GM21367 (cell line): ENCODE results near the gene GRM8.

Source experiments
- ATAC-seq: cut with Tn5 transposase; IDR thresholded peaks from one replicate; pipeline ENCODE4 v1.9.1; 2021; ENCODE audit not compliant: unreplicated experiment

GRM8 gene

DNA sequence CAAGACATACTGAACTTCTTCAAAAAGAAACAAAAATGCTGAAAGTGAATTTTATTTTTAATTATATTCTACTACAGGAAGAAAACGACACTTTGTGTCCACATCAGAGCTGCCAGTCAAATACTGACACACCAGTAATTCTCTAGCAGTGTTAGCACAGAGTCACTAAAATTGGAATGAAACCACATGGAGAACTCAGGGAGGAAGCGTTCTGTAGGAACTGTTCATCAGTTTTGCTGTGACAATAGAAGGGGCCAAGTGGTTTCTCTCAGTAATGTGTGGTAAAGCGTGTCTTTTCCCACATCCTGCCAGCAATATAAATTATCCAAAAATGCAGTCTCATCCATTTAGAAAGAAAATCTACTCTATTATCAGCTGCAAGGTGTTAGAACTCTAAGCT, 683.3 kb downstream of the GRM8 start:
- peak; percentile 76 for ATAC-seq

DNA sequence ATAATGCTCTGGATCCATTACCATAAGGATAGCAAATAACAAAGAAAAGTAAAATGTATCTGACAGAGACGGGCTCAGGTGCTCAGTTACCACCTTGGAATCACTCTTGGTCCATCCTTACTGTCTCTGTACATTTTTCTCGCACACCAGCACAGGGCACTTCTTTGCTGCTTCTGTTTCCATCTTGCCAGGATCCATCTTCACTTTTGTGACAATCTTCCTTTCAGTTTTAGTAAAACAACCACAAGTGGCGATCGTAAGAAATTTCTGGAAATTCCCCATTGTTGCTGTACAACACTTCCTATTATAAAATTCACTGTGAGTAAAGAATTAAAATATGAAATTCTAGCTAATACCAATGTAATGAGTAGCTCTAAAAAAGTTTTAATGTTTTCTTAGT, 695.5 kb downstream of the GRM8 start:
- no peak for ATAC-seq

DNA sequence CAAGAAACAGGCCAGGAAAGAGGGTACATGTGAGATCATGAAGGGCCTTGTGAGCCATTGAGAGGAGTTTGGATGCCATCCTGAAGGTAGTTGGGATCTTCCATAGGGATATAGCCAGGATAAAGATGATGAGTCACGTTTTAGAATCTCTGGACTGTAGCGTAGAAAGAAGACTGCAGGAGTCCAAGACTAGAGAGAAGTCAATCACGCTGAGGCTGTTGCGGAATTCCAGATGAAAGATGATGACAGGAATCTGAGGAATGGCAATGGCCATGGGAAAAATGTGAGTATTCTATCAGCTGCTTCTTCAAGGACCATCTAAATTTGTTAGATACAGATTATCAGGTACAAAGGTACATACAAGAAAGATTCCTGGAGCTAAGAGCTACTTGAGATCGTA, 711.3 kb downstream of the GRM8 start:
- no peak for ATAC-seq

DNA sequence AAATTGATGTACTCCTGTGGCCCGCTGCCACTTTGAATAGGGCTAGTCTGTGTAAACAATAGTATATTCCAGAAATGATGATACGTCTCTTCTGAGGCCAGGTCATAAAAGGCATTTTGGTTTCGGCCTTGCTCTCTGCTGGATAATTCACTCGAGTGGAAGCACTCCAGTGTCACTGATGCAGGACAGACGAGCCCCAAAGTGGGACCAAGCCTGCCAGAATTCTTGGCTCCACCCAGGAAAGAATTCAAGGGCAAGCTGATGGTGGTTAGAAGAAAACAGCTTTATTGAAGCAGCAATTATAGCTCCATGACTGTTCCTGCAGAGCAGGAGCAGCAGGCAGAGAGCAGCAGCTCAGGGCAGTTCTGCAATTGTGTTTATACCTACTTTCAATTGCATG, 717.6 kb downstream of the GRM8 start:
- ATAC-seq: no peak

DNA sequence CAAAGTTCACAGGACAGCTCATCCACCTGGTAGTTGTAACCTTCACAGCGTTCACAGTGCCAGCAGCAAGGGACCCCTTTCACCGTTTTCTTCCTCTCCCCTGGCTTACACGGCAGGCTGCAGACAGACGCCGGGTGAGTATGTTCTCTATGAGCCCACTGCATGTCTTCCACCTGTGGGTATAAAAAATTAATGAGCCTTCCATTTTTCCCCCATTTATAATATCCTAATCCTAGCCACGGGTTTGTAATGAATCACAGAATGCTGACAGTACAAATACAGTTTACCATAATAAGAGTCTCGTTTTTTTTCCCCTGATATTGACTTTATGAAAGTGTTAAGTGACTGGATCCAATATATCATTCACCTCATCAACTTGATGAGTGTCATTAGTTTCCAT, 719.0 kb downstream of the GRM8 start:
- no peak for ATAC-seq

DNA sequence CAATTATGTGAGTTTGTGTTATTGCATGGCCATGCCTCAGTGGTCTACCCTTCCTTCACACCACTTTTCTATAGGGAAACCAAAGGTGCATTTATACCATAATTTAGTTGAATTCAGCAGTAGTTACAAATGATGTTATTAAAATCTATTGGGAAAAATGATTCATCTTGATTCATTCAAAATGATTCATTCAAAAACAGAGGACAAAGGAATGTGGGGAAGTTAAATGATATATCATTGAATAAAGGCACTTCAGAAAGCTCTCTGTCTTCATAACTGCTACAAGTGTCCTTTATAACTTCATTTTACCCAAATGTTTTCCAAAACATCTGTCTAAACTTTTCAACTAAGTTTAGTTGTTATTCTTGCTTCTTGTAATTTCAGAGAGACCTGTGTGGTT, 722.9 kb downstream of the GRM8 start:
- no peak for ATAC-seq

DNA sequence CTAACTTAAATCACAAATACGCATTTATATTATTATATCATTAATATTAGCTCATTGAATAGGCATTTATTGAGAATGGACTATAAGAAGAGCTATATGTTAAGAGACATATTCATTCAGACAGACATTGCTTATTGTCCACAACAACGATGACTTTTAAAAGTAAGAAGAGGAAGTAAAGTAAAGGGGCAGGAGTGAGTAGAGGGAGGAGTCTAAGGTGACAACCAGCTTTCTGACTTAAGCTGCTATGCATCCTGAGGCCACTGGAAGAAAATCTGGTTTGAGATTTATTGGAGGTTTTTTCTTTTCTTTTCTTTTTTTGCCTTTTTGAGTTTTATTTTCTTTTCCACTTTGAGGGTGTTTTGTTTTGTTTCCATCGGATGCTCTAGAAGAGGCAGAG, 723.5 kb downstream of the GRM8 start:
- ATAC-seq: peak; percentile 69

DNA sequence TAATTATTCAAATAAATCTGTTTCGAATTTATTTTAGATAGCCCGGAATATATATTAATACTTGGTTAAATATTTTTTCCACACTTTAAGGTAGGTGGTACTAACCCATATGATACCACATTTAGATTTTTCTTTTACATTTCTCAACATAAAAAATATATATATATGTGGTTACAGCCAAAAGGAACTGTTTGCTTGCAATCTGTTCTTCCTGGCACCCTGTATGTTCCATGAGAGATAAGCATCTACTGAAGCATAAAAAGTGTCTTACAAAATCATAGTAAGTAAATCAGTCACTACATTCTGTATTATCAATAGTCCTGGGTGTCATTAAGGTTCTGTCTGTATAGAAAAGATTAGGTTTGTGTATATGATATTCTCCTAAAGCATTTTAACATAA, 726.8 kb downstream of the GRM8 start:
- ATAC-seq: no peak

DNA sequence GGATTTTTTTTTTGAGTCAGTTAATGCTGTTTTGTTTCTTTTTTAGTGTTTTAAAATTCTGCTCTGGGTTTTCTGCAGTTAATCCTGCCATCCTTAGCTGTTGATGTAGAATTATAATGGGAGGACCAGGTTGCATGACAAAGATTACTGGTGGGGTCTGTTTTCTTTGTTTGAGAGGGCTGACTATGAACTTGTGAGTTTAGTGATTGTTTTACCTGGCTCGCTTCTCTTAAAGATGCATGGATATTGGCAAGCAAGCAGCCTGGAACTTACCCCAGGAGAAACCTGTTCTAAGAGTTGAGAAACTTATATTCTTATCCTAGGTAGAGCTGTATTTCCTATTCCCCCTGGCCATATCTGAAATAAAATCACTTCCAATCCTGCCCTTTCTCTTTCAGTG, 727.8 kb downstream of the GRM8 start:
- ATAC-seq: no peak

DNA sequence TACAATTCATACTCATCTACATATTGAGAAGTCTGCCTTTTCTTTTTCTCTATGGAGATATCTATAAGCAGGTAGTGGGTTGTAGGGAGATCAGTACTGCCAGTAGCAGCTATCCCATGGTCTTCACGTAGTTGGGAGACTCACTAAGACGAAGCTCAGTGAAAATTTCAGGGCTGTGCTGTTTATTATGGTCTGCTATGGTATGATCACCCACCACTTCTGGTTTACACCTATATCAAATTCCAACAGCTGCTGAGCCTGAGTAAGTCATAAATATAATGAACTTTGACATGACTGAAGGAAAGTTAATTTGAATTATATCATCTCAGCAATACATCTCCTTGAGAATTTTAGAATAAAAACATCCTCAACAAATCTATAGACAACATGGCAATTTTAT, 741.7 kb downstream of the GRM8 start:
- no peak for ATAC-seq

DNA sequence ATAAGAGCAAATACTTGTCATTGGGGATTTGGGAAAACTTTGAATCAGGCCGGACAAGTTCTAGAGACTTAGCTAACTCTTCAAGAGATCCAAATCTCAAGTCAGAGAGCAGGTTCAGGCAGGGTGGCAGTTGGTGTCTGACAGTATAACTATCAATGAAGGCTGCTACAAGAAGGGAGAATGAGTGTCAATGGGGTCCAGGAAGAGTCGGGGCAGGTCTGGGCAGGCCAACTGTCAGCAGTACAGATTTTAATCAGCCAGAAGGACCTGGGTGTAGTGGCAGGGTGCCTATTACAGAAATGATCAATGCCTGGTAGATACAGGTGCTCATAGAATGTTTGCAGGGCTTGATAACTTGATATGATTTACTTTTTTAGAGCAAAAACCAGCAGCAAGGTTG, 751.1 kb downstream of the GRM8 start:
- ATAC-seq: no peak

DNA sequence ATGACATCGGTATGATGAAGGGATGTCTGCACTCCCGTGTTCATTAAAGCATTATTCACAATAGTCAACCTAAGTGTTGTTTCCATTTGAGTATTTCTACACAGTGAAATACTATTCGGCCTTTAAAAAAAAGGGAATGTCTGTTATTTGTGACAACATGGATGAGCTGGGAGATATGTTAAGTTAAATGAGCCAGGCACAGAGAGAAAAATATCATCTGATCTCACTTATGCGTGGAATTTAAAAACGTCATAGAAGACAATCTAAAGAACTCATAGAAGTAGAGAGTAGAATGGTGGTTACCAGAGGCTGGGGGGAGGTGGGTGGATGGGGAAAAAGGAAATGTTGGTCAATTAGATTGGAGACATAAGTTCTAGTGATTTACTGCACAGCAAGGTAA, 753.3 kb downstream of the GRM8 start:
- ATAC-seq: no peak

DNA sequence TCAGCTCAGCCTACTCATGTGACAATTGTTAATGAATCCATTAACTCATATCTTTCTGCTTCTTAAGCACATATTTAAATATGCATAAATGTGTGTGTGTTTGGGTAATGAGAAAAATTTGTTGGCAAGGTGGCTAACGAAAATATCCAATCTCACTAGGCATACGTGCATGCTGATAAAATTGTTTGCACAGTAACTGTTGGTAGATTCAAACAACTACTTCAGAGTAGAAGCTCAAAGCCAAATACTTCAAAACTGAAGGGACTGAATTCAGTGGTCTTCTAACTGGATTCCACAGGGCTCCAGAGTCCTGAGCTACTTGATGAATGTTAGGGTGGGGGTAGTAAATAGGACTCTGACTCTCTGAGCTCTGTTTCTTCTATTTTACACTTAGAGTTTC, 757.0 kb downstream of the GRM8 start:
- no peak for ATAC-seq

DNA sequence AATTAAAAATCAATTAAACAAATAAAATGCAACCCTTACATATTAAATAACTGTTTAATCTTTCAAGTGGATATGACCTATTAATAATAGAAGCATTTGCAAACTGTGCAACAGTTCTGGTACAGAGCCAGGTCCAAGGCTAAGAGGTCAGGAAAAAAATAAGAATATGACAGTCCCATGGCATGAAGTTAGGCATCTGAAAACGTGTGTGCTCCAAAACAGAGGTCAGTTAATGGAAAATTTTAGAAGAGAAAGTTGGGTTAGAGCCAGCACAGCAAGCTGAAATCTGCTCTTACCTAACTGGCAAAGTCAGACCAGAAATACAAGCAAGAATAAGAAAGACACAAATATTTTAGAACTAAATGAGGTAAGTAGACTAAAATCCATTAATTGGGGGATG, 757.7 kb downstream of the GRM8 start:
- no peak for ATAC-seq

DNA sequence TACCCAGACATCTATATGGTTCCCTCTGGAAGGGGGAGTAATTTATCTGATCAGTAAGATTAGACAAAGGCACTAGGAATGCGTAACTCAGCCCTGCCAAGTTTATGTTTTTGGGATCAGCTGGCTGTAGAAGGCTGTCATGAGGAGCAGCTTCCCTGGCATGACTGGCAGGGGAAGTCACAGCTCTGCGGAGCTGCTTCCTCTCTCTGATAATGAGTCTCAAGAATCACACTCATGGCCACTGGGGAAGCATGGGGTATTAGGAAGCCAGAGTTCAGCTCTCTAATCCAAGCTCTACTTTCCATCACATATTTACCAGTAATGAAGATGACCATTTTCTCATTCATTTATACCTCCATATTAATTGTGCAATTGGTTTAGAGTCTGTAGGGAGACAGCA, 758.9 kb downstream of the GRM8 start:
- ATAC-seq: no peak

DNA sequence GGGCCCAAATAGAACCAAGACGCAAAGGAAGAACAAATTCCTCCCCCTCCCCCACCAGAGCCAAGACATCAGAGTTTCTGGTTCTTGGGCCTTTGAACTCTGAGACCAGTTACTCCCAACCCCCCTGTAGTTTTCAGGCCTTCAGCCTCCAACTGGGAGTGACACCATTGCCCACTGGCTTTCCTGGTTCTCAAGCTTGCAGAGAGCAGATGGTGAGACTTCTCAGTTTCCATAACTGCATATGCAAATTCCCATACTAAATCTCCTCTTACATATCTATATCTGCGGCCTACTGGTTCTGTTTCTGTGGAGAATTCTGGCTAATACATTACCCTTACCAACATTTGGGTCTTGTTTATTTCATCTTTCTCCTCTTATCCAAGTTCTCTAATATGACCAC, 762.9 kb downstream of the GRM8 start:
- no peak for ATAC-seq

DNA sequence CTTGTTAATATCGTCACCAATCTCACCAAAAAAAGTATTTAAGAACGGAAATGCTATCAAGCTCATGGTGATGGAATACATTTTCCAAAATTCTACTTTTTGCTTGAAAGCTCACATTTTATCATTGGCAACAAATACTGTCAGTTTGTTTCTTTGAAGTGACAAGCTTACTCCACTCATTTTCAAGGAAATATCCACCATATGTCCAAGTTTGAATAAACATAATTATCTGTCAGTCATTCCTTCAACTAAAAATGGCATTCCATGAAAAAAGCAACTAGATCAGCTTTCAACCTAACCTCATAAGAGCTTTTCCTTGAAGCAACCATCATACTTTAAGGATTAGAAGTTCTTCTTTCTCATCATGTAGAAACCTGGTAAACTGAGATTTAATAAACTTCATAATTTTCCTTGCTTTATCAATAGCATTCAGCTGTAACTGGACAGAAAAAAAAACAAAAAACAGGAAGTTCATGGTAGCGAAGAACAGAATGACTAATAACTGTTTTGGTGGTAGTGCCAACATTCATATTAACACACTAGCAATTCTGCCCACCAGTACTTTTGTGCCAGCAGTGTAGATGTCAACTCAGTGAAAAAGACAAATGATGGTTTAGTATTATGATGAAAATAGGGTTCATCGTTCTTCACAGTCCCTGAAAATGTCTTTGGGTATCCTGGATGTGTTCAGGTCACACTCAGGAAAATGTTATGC, 764.9 kb downstream of the GRM8 start:
- ATAC-seq: no peak

DNA sequence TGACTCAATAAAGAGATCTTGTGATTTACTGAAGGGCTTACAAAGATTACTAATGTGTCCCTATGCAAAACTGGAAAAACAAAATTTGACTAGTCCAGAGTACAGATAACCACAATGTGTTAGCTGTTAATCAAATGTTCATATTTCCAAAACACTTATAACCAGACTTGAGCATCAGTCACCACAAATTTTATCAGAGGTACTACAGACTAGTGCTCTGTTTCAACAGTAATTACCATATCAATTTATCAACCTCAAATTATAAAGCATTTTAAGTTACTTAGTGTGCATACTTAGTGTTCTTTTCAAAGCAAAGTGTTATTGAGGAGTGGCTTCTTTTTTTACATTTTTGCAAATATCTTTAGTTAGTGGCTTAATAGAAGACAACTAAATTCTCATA, 765.9 kb downstream of the GRM8 start:
- ATAC-seq: no peak

DNA sequence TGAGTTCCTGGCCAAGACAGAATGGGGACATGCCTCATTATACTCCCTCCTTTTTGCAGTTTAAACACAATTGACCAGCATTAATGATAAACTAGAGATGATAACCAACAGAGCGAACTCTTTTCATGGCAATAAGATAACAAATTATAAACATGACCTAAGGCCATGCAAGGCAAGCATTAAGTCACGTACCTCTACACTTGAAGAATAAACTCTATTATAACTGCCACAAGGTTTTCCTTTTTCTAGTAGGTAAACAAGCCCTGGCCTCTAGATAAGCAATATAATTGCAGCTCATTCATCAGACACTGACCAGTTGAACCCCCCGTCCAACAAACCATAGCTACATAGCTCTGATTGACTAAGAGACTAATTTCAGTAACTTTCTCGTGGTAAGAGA, 767.0 kb downstream of the GRM8 start:
- no peak for ATAC-seq

DNA sequence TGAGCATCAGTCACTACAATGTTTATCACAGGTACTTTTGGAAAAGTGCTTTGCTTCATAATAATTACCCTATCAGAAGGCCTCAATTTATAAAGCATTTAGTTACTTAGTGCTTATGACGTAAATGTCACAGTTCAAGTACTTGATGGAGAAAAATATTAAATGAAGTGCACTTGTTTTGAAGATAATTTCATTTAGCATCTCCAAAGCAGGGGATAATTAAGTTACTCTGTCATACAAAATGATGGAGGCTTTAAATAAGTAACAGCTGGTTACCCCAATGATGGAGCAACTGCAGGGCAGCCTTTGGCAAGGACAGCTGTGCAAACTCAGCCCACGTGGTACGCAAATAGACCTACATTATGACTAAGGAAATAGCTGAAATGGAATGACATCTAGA, 768.8 kb downstream of the GRM8 start:
- no peak for ATAC-seq

DNA sequence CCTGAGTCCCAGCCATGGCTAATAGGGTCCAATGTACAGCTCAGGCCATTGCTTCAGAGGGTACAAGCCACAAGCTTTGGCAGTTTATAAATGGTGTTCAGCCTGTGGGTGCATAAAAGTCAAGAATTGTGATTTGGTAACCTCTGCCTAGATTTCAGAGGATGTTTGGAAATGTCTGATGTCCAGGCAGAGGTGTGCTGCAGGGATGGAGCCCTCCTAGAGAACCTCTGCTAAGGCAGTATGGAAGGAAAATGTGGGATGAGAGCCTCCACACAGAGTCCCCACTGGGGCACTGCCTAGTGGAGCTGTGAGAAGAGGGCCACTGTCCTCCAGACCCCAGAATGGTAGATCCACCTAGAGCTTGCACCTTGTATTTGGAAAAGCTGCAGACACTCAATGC, 779.9 kb downstream of the GRM8 start:
- ATAC-seq: no peak

DNA sequence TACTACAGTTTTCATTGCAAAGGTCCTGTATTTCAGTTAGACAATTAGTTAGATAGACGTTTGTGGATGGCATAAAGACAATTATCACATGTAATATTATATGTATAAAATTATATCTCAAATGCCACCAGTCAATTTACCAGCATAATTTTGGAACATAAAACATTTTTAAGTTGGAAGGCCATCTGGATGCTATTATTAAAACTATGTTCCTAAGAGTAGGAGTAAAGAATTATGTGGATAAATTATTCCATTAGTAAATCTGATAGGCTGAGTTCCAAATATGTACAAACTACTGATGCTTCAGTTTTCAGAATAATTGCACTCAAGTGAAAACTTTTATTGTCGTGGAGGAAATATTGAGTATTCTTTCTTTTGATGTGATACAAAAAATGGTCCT, 790.3 kb downstream of the GRM8 start:
- no peak for ATAC-seq

DNA sequence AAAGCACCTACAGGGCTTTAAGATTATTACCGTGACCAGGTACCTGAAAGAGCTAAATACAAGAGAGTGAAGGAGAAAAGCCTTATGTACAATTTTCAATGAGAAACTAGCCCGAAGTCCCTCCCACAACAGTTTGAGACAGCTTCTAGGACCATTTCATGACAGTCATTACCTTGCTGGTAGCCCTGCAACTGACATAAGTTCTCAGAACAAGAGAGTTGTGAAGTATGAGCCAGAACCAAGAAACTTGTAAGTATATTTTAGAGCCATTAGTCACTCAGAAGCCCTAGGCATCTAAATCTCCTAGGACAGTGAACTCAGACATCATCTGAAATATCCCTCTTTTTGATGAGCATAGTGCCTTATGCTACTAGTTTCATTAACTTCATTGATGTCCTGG, 792.1 kb downstream of the GRM8 start:
- no peak for ATAC-seq

DNA sequence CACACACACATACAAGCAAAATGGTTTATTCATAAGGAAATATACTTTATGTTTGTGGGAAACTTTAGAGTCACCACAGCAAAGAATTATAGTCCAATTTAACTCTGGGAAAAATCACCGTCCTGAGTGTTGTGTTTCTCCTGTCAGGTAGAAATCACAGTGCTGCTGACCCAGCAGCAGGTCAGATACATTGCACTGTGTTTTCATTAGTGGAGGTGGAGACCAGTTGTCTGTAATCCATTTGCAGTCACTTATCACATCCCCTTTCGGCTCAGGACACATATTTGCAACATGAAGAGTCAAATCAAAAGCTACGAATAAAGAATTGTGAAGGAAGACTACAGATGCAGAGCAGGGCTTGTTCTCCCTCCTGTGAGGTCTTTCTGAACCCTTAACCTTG, 799.6 kb downstream of the GRM8 start:
- ATAC-seq: no peak
